ENCODE results near the gene MAP3K4.

Gene MAP3K4
- 113 to 149 (median 134) reads per million in 4 experiments for total RNA-seq

GRCh38 chr6:160991406-160992060, at the start of gene MAP3K4:
TSS of gene MAP3K4 (plus strand) at chr6:160991769. CDS start at chr6:160991932, 163 bp downstream.
- DNase-seq, result peak; percentile 63

GRCh38 chr6:160943997-160944396, 47.6 kb upstream of the MAP3K4 start:
- DNase-seq, result no peak

- no peak for DNase-seq
Observed at GRCh38 chr6:160945516-160946177, 45.9 kb upstream of the MAP3K4 start.

GRCh38 chr6:160949531-160949930, 42.0 kb upstream of the MAP3K4 start:
- DNase-seq, result no peak

- DNase-seq, result no peak
Observed at GRCh38 chr6:160950507-160950906, 41.1 kb upstream of the MAP3K4 start.

GRCh38 chr6:160951187-160952030, 40.2 kb upstream of the MAP3K4 start:
- DNase-seq, result no peak

GRCh38 chr6:160952633-160953281, 38.8 kb upstream of the MAP3K4 start:
- no peak for DNase-seq

- DNase-seq, result no peak
Observed at GRCh38 chr6:160955508-160956295, 35.9 kb upstream of the MAP3K4 start.

- DNase-seq, result no peak
Observed at GRCh38 chr6:160956300-160957035, 35.1 kb upstream of the MAP3K4 start.

GRCh38 chr6:160959726-160960435, 31.7 kb upstream of the MAP3K4 start:
- no peak for DNase-seq

- DNase-seq, result no peak
Observed at GRCh38 chr6:160960839-160961238, 30.7 kb upstream of the MAP3K4 start.

- no peak for DNase-seq
Observed at GRCh38 chr6:160962835-160963623, 28.5 kb upstream of the MAP3K4 start.

GRCh38 chr6:160963651-160964050, 27.9 kb upstream of the MAP3K4 start:
- DNase-seq, result no peak

- DNase-seq, result no peak
Observed at GRCh38 chr6:160965893-160966292, 25.7 kb upstream of the MAP3K4 start.

GRCh38 chr6:160966493-160967229, 24.9 kb upstream of the MAP3K4 start:
- no peak for DNase-seq

GRCh38 chr6:160967351-160967750, 24.2 kb upstream of the MAP3K4 start:
- no peak for DNase-seq

GRCh38 chr6:160967833-160968232, 23.7 kb upstream of the MAP3K4 start:
- DNase-seq, result no peak

- no peak for DNase-seq
Observed at GRCh38 chr6:160971171-160971570, 20.4 kb upstream of the MAP3K4 start.

GRCh38 chr6:160972111-160972510, 19.5 kb upstream of the MAP3K4 start:
- DNase-seq, result no peak

Data from effector CD8-positive, alpha-beta T cell (primary cell).